OCI-LY1 (cell line): ENCODE measurements around the gene ORAI3.

ENCODE experiments used
- H2AFZ ChIP-seq: fragments of 200-600 bp; sonication (generic), shearing (Covaris generic); 2 replicates; pipeline ENCODE4 v1.6.0; 2014; ENCODE audit warnings: antibody characterized with exemption, mild to moderate bottlenecking, low read length
- H3F3A ChIP-seq: fragments of 200-600 bp; sonication (generic), shearing (Covaris generic); 2 replicates; pipeline ENCODE4 v1.6.0; 2014; ENCODE audit warnings: mild to moderate bottlenecking, antibody characterized with exemption, low read length, moderate library complexity; ENCODE audit not compliant: insufficient read depth
- H3K27ac ChIP-seq: fragments of 200-600 bp; sonication (generic); 2 replicates; pipeline ENCODE4 v1.5.1; 2014; ENCODE audit warnings: low read length, mixed run types, mild to moderate bottlenecking, low read depth; ENCODE audit not compliant: poor library complexity, severe bottlenecking
- H3K27me3 ChIP-seq: fragments of 200-600 bp; sonication (generic); 2 replicates; pipeline ENCODE4 v1.6.0; 2014; ENCODE audit warnings: antibody characterized with exemption, mild to moderate bottlenecking, low read length, moderate library complexity; ENCODE audit not compliant: insufficient read depth
- H3K36me3 ChIP-seq: fragments of 200-600 bp; sonication (generic); 2 replicates; pipeline ENCODE4 v1.6.1; 2014; ENCODE audit warnings: mild to moderate bottlenecking, antibody characterized with exemption, low read length, moderate library complexity, mixed read lengths; ENCODE audit not compliant: insufficient read depth
- H3K4me1 ChIP-seq: fragments of 200-600 bp; sonication (generic); 2 replicates; pipeline ENCODE4 v1.5.1; 2014; ENCODE audit warnings: mild to moderate bottlenecking, low read length, moderate library complexity; ENCODE audit not compliant: insufficient read depth, severe bottlenecking
- H3K4me2 ChIP-seq: fragments of 200-600 bp; sonication (generic), shearing (Covaris generic); 2 replicates; pipeline ENCODE4 v1.6.1; 2014; ENCODE audit warnings: low read length
- H3K4me3 ChIP-seq: fragments of 200-600 bp; sonication (generic); 2 replicates; pipeline ENCODE4 v1.5.1; 2014; ENCODE audit warnings: low read length, low read depth, mild to moderate bottlenecking, mixed read lengths; ENCODE audit not compliant: poor library complexity, severe bottlenecking
- H3K79me2 ChIP-seq: fragments of 200-600 bp; shearing (Covaris generic); 2 replicates; pipeline ENCODE4 v1.6.1; 2016; ENCODE audit warnings: mixed run types, low read length, mixed read lengths; ENCODE audit not compliant: insufficient read depth
- H3K9ac ChIP-seq: fragments of 200-600 bp; sonication (generic), shearing (Covaris generic); 2 replicates; pipeline ENCODE4 v1.6.1; 2014; ENCODE audit warnings: mild to moderate bottlenecking, low read length, mixed read lengths
- H3K9me2 ChIP-seq: fragments of 200-600 bp; sonication (generic), shearing (Covaris generic); 2 replicates; pipeline ENCODE4 v1.6.1; 2014; ENCODE audit warnings: low read depth, mild to moderate bottlenecking, low read length, mixed read lengths
- H3K9me3 ChIP-seq: fragments of 200-600 bp; shearing (Covaris generic); 2 replicates; pipeline ENCODE4 v1.6.1; 2014; ENCODE audit warnings: low read length, mixed read lengths
- H4K20me1 ChIP-seq: fragments of 200-600 bp; sonication (generic), shearing (Covaris generic); 2 replicates; pipeline ENCODE4 v1.6.0; 2016; ENCODE audit warnings: mild to moderate bottlenecking, low read length; ENCODE audit not compliant: insufficient read depth
- EZH2 ChIP-seq: fragments of 200-600 bp; sonication (generic), shearing (Covaris generic); IDR thresholded peaks from 2 replicates; pipeline ENCODE4 v1.8.0; 2017; ENCODE audit warnings: borderline replicate concordance, mixed run types, mild to moderate bottlenecking, antibody characterized with exemption, low read length, moderate library complexity, mixed read lengths
- TF ChIP-seq, protein P1 (sequence below): fragments of 200-600 bp; sonication (generic), shearing (Covaris generic); IDR thresholded peaks from 2 replicates; pipeline ENCODE4 v1.5.1; 2017; ENCODE audit warnings: mild to moderate bottlenecking, antibody characterized with exemption, low read length, moderate library complexity, mixed read lengths

ORAI3 gene

GRCh38 chr16:30927789-30928378 is 21.0 kb upstream of the ORAI3 start:
- Histone ChIP-seq H3K9me2 (no peaks in the 10 kb centered on the region), H3K4me3 (no peak overlapping the region), H3K4me1 (peaks cover 22% of the 10 kb centered on the region), H3K4me2 (peak overlapping the region; percentile 21; the same call in 1 of the 2 replicates), H3K79me2 (no peaks in the 10 kb centered on the region), H4K20me1 (no peaks in the 10 kb centered on the region), H3K36me3 (peaks cover 28% of the 10 kb centered on the region; the same call in 1 of the 2 replicates), H3K9me3 (no peaks in the 10 kb centered on the region), H3F3A (no peaks in the 10 kb centered on the region), H3K27ac (peak overlapping the region; percentile 16), H3K9ac (no peak overlapping the region; the same call in 1 of the 2 replicates), H2AFZ (no peak overlapping the region), H3K27me3 (no peaks in the 10 kb centered on the region)
- TF ChIP-seq EZH2 = no peak
- TF ChIP-seq, protein P1, sequence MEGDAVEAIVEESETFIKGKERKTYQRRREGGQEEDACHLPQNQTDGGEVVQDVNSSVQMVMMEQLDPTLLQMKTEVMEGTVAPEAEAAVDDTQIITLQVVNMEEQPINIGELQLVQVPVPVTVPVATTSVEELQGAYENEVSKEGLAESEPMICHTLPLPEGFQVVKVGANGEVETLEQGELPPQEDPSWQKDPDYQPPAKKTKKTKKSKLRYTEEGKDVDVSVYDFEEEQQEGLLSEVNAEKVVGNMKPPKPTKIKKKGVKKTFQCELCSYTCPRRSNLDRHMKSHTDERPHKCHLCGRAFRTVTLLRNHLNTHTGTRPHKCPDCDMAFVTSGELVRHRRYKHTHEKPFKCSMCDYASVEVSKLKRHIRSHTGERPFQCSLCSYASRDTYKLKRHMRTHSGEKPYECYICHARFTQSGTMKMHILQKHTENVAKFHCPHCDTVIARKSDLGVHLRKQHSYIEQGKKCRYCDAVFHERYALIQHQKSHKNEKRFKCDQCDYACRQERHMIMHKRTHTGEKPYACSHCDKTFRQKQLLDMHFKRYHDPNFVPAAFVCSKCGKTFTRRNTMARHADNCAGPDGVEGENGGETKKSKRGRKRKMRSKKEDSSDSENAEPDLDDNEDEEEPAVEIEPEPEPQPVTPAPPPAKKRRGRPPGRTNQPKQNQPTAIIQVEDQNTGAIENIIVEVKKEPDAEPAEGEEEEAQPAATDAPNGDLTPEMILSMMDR = no peak

- peaks cover 22% of the 10 kb centered on the region for H3K4me1 ChIP-seq
- H3K36me3 ChIP-seq = peaks cover 28% of the 10 kb centered on the region; the same call in 1 of the 2 replicates
- TF ChIP-seq, protein P1 = no peak
- TF ChIP-seq EZH2 = no peak
- no peaks in the 10 kb centered on the region for H3K9me3 ChIP-seq
- H3K27ac ChIP-seq = no peak overlapping the region
- no peaks in the 10 kb centered on the region for H3K9me2 ChIP-seq
- no peak overlapping the region for H3K4me2 ChIP-seq
- H3K79me2 ChIP-seq = no peaks in the 10 kb centered on the region
- H3K9ac ChIP-seq = no peak overlapping the region
- no peak overlapping the region for H3K4me3 ChIP-seq
- H3K27me3 ChIP-seq = no peaks in the 10 kb centered on the region
- H3F3A ChIP-seq = no peaks in the 10 kb centered on the region
- H4K20me1 ChIP-seq = no peaks in the 10 kb centered on the region
- no peak overlapping the region for H2AFZ ChIP-seq
These were observed 20.5 kb upstream of the ORAI3 start for GRCh38 chr16:30928390-30928789.

DNA sequence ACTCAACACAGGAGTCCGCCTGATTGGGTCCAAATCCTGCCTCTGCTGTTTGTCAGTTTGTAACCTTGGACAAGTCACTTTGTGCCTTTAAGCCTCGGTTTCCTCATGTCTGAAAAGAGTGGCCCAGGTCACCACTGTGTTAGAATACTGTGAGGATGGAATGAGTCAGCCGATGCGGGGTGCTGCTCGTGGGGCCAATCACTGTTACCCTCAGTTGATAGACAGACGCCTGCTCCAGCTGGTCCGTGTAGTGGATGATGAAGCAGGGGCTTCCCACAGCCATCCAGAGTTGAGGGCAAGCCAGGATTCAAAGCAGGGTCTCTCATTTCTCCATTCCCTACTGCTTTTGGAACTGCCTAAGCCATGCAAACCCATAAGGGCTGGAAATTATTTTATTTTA is 19.7 kb upstream of the ORAI3 start:
- Histone ChIP-seq H3K27ac (no peak overlapping the region), H3K9ac (no peak overlapping the region)

More for the DNA sequence above, 19.7 kb upstream of the ORAI3 start:
- no peaks in the 10 kb centered on the region for H3K9me2 ChIP-seq
- H3K9me3 ChIP-seq = no peaks in the 10 kb centered on the region
- no peaks in the 10 kb centered on the region for H4K20me1 ChIP-seq
- no peak overlapping the region for H3K4me3 ChIP-seq
- H3K27me3 ChIP-seq = no peaks in the 10 kb centered on the region
- TF ChIP-seq, protein P1 = no peak
- TF ChIP-seq EZH2 = no peak
- no peaks in the 10 kb centered on the region for H3K79me2 ChIP-seq
- H3K36me3 ChIP-seq = peaks cover 28% of the 10 kb centered on the region; the same call in 1 of the 2 replicates
- no peaks in the 10 kb centered on the region for H3F3A ChIP-seq
- no peak overlapping the region for H3K4me2 ChIP-seq
- H2AFZ ChIP-seq = no peak overlapping the region
- H3K4me1 ChIP-seq = peaks cover 22% of the 10 kb centered on the region
